ENCODE measurements around the gene LARP1B.
"Not testable (repeated sequence)": the region's sequence is repeated elsewhere in the genome, so short reads cannot be mapped to it uniquely, and the experiment has no call there.

The LARP1B gene

DNA sequence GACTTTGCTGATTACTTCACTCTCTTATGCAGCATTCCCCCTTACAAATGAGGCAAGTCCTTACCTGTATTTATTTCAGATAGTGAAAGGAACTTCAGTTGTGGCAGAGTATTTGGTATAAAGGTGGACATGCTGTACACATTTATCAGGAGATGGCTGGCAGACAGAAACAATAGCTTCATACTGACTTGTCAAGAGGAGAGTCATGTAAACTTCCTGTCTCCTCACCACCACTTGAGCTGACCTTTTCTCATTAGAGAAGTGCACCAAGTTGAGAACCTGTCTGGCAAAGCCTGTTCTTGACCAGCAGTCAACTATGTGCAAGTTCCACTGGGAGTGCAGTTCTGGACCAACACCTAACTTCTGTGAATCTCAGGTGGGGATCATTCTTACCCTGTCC lies 80.8 kb downstream of the LARP1B start:
- no peak for DNase-seq

DNA sequence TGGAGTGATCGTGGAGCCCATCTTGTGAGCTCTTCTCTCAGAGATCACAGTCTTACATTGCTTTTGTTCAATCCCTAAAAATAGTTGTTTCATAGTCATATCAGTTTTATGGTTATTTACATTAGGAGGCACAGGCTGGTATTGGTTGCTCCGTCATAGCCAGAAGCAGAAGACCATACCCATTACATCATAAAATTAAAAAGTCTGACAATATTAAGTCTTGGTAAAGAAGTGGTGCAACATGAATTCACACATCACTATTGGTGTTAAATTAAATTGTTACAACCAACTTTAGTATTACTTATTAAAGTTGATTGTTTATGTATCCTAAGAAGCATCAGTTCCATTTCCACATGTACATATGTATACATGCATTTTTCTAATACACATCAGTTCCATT lies 84.6 kb downstream of the LARP1B start:
- no peak for DNase-seq

DNA sequence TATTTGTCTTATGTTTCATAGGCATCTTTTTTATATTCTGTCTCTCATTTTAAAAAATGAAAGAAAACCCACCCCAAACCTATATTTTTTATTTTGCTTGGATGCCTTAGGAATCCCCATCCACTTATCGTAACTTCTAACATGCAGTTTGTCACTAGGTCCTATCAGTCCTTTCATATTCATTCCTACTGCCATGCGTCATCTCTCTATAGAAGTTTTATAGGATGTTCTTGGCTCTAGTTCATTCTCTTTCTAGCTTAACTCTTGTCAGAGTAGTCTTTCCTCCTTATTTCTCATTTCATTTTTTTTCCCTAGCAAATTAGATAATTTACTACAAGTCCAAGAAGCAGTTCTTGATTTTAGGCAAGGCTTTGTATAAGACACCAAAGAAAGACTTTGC lies 92.7 kb downstream of the LARP1B start:
- DNase-seq = no peak

DNA sequence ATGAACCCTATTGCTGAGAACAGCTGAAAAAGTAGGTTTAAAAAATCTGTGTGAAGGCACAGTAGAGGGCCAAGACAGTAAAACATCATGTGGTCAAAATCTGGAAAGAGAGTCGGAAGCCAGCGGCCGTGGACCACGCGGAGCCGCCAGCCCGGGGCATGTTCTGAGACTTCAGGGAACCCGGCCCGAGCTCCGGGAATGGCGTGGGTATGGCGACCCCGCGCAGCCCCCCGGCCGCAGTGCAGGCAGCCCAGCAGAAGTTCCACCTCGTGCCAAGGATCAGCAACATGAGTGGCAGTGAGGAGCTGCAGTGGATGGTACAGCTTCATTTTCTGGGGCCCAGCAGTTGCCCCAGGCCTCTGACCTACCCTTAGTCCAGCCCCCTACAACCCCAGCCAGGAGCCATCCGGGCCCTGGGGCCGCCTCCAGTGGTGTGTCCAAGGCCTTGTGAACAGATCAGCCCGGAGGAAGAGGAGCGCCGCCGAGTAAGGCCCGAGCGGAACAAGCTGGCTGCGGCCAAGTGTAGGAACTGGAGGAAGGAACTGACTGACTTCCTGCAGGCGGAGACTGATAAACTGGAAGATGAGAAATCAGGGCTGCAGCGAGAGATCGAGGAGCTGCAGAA lies 94.2 kb downstream of the LARP1B start:
- DNase-seq = no peak

DNA sequence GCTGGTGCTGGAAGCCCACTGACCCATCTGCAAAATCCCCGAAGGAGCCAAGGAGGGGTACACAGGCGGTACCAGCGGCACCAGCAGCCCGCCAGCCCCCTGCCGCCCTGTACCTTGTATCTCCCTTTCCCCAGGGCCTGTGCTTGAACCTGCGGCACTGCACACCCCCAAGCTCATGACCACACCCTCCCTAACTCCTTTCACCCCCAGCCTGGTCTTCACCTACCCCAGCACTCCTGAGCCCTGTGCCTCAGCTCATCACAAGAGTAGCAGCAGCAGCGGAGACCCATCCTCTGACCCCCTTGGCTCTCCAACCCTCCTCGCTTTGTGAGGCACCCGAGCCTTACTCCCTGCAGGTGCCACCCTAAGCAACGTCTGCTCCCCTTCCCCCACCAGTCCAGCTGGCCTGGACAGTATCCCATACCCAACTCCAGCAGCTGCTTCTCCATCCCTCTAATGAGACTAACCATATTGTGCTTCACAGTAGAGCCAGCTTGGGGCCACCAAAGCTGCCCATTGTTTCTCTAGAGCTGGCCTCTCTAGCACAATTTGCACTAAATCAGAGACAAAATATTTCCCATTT lies 94.9 kb downstream of the LARP1B start:
- no peak for DNase-seq

DNA sequence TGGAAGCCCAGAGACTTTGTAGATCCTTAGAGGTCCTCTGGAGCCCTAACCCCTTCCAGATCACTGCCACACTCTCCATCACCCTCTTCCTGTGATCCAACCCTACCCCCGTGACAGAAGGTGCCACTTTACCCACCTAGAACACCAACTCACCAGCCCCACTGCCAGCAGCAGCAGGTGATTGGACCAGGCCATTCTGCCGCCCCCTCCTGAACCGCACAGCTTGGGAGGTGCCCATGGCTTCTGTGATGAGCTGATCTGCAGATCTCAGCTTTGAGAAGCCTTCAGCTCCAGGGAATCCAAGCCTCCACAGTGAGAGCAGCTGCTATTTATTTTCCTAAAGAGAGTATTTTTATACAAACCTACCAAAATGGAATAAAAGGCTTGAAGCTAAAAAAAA lies 95.4 kb downstream of the LARP1B start:
- DNase-seq = not testable (repeated sequence)

DNA sequence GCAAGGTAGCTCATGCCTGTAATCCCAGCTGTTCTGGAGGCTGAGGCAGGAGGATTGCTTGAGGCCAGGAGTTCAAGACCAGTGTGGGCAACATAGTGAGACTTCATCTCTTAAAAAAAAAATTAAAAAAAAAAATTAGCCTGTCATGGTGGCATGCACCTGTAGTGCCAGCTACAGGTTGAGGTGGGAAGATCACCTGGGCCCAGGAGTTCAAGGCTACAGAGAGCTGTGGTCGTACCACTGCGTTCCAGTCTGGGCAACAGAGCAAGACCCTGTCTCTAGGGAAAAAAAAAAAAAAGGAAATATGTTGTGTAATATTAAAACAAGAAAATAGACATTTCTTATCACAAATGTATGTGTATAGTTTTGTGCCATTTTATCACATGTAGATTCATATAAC lies 97.8 kb downstream of the LARP1B start:
- DNase-seq = no peak

DNA sequence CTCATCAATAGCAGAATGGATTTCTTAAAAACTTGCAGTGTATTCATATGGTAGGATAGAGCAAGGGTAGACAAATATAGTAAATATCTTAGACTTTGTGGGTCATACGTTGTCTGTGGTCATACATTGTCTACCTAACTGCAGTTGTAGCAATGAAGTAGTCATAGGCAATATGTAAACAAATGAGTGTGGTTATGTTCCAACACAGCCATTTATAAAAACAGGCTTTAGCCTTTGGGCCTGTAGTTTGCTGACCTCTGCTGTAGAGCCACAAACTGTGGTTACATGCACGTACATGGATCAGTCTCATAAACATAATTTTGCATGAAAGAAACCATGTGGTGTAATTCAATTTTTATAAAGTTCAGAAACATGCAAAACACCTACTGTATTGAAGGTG lies 98.9 kb downstream of the LARP1B start:
- no peak for DNase-seq

DNA sequence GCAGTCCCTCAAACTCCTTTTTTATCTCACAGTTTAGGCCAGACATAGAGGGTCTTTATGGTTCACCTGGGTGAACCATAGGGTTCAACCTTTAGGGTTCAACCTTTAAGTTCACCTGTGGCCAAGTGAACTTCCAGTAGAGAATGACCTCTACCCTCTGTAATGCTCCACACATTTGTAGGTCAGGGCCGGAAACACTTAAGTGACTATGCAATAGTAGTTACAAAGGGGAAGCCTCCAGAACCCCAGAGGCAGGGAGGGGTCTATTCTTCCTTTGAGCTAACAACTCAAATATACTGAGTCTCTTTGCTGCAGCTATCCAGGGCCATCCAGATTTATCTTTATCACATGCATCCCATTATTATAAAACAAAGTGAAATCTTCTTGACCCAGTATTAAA lies 100.0 kb downstream of the LARP1B start:
- no peak for DNase-seq

DNA sequence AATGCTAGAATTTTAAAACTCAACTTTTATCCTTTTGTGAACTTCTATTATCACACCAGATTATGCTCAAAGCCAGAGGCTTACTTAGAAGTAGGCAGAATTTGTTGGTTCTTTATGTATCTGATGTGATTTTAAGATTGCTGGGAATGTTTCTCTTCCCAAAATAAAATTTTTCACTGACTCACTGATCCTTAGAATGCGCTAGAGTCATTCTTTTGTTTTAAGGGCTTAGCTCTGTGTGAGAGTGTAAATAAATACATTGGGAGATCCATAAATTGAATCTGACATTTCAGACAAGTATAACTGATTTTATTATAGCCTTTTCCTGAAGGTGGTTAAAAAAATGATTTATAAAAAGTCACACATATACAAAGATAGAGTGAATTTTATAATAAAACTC lies 101.3 kb downstream of the LARP1B start:
- no peak for DNase-seq

DNA sequence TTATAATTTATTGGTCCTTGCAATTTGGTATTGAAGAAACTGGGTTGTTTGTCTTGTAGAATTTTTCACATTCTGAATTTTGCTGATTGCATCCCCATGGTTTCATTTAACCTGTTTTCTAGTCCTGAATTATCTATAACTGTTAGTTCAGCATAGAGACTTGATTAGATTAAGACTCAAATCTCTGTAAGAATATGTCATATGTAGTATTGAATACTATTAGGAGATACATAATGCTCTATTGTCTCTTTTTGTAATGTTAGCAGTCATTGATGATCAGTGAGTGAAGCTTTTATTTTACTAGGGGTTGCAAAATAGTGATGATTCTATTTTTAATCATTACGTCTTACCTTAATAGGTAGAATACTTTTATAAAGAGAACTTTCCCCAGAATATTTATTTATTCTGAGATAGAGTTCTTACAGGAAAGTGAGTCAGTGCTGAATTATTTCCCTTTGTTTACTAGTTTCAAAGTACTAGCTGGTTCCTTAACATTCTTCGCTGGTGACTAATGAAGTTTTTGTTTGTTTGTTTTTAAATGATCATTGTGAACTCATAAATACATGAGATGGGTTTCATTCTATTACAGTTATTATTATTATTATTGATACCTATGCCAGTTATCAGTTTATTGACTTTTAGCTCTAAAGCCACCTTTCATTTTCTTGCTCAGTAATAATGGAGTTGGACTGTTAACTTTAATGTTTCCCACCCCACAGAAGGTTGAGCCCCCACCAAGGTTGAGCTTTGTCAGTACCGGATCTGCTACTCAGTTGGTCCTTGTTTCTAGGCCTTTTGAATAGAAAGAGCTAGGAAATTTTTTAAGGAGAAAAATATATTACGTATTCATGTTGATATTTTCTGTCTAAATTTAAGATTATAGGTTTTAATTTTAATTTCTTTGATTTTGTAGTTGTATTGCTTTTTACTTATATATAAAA lies 102.3 kb downstream of the LARP1B start:
- no peak for DNase-seq

DNA sequence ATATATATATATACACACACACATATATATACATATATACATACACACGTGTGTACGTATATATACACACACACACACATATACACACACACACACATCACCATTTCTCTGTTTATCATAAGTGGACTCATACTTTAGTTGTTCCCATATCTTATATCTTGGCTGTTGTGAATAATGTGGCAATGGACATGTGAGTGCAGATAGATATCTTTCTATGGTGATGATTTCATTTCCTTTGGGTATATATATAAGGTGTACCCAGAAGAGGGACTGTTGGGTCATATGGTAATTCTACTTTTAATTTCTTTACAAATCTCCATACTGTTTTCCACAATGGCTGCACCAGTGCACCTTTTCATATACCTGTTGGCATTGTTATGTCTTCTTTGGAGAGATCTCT lies 105.9 kb downstream of the LARP1B start:
- no peak for DNase-seq

DNA sequence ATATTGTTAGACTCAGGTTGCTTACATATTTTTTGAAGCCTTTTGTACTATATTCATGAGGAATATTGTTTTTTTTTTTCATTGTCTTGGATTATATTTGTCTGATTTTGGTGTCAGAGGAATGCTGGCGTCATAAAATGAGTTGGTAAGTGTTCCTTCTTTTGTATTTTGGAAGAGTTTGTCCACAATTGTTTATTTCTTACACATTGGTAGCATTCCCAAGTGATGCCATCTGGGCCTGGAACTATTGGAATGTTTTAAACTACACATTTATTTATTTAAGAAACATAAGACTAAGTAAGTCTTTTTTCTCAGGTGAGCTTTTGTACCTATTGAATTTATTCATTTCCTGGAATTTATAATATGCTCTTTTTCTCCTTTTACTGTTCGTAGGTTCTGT lies 107.6 kb downstream of the LARP1B start:
- no peak for DNase-seq

DNA sequence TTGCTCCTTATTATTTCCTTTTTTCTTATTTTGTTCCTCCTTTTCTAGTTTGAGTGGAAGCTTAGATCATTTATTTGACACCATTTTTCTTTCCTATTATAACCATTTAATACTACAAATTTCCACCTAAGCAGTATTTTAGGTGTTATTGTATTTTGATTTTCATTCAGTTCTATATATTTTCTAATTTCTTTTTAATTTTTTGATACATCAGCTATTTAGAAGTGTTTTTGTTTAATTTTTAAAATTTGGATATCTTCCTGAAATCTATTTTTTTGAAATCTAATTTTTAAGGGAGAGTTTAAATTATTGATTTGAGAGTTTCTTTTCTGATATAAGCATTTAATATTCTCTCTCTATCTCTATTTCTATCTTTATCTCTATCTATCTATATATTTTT lies 108.1 kb downstream of the LARP1B start:
- no peak for DNase-seq

DNA sequence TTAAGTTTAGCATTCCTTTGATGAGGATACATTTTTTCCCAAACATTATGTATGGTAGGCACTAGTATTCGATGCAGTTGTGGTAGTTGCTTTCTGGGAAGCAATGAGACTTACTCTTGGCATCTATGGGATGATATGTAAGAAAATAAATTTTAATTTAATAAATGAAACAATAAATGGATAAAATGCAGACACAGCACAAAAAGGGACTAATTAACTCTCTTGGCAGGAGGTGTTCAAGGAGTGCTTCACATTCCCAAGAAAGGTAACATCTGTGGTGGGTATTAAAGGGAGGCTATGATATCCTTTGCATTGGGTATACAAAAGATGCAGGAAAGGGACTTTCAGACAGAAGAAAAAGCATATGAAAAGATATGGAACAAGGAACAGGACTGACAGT lies 115.5 kb downstream of the LARP1B start:
- no peak for DNase-seq

DNA sequence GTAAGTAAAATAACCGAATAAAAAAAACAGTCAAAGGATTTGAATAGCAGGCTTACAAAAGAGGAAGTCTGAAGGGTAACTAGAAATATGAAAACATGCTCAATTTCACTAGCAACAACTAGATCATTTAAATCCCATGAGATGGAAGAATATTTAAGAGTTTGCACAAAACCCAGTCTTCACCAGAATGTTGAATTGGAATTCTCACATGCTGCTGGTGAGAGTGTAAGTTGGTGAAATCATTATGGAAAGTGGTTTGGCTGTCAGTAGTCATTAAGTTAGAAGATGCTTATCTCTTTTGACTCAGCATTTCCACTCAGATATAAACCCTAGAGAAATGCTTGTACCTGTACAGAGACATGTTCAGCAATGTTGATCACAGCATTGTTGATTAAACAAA lies 116.4 kb downstream of the LARP1B start:
- DNase-seq = no peak

DNA sequence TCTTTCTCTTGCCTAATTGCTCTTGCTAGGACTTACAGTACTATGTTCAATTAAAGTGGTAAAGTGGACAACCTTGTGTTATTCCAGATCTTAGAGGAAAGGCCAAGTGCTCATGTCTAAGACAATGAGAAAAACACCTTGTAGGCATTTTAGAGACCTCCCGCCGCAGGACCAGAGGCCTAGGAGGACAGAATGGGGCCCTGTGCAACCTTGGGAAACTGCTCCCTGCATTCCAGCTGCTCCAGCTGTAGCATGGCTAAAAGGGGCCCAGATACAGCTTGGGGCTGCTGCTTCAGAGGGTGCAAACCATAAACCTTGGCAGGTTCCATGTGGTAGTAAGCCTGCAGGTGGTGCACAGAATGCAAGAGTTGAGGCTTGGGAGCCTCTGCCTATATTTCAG lies 125.5 kb downstream of the LARP1B start:
- no peak for DNase-seq

DNA sequence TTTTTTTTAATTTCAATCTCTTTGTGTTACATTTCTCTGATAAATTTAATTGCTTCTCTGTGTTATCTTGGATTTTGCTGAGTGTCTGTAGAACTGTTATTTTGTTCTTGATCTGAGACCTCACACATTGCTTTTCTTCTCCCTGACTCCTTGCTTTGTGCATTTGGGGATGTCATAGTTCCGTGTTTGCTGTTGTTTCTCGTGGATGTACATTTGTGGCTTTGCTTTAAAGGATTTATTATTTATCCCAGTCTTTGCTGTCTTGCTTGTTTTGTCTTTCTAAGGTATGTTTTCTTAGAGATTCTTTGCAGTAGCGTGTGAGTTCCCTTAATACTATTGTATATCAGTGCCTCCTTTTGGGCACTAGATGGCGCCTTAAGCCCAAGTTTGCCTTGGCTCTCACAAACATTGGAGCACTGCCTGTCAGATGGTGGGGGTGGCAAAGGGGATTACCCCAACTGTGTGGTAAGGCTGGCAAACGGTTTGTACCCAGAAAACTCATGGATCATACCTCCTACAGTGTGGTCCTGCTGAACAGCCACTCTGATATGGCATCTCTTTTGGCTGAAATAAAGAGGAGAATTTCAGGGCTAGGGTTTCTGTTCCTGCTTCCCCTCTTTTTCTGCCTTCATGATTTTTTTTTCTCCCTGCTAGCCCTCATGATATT lies 130.1 kb downstream of the LARP1B start:
- peak; percentile 54 for DNase-seq

DNA sequence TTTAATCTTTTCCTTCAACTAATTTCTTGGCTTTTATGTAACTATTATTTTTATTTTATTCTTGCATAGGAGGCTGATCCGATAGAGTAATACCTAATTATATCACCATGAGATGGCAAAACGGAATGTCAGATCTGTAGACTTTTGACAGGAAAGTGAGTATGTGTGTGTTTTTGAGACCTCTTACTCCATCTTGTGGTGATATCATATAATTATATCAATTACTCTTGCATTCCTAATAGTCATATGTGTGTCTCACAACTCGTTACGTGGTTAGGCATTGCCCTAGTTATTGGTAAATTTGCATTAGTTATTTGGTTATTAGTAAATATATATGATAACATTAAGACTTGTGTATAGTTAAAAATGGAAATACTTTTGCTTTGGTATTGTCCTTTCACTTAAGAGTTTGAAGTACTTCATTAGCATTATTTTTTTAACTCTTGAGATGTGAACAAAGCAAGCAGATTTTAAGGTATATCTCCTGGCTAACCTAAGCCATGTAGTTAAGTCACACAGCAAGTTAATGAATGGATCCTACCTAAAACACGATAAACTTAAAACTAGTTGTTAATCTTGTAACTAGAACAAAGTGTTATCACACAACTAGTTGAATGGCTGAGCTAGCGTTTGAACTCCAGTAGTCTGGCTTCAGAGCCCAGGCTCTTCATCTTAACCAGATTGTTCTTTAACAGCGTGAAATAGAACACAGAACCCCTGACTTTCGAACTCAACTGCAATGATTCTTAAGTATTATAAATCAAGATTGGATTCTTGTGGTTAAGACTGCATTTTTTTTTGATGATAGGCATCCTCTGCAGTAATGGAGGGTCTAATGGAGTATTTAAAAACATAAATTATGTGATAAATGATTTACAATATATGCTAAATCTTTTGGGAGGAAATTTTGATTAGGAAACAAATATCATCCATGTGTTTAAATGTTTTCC lies 159.4 kb downstream of the LARP1B start:
- no peak for DNase-seq

DNA sequence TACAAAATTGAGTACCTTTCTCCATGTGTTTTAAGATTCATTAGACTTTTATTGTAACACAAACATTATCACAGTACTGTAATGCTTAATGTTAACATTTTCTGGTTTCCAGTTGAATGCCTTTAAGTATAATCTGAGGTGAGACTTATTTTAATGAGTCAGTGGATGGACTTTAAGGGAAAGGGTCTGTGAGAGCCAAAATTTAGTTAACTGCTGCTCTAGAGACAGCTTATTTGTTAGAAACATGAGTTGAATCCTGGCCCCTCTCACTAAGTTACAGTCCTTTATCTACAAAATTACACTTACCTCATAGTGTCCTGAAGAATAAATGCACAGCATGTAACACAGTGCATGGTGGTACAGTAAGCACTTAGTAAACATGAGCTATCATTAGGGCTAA lies 160.5 kb downstream of the LARP1B start:
- DNase-seq = no peak

DNA sequence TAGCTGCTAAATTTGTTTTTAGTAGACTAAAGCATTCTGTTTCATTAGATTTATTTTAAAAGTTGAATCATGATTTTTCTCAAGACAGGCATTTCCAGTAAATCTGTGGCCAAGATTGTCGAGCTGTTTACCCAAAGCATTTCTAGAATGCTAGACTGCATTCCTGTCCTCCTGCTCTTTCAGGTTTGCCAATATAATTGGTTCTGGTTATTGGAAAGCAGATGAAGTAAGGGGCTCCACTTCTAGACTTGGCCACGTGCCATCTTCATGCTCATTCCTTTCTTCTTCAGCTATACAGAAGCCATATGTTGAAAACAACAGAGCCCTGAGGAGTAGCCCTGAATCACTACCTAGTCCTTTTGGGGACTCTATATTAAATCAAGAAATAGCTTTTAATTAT lies 164.0 kb downstream of the LARP1B start:
- DNase-seq = no peak

DNA sequence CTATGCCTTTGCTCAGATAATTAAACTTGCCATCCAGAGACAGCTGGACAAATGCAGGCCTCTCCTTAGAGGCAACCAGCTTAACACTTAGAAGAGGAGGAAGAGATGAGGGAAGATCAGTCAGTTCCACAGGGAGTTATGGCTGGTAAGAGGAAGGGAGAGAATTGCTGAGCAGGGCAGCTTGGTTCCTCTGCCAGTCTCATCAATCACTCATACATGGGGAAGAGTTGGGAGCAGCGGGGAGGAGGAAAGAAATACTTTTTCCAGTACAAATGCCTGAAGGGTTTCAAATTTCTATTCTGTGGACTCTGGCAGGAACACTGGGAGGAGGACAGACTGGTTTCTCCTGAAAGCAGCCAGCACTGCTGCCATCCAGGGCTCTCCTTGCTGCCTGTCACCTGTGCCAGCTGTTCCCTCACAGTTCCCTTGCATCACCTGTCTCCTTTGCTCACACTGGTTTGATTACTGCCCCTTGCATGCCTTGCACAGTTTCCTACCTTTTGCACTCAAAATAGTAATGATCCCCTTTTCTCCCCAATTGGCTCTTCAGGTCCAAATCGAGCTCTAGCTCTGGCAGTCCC lies 167.0 kb downstream of the LARP1B start:
- DNase-seq = no peak

Measured in activated CD4-positive, CD25-positive, alpha-beta regulatory T cell treated with anti-CD3 and anti-CD28 coated beads, Interleukin-2, amount 50 U/mL, for 72 hours (primary cell).